GM12892 (cell line): ENCODE data around the gene MGMT.

Experiments used
- POLR2A ChIP-seq: IDR thresholded peaks from 2 replicates; pipeline ENCODE4 v1.6.1; 2011; ENCODE audit warnings: low read depth, low read length, control low read depth
- POLR2AphosphoS5 ChIP-seq: IDR thresholded peaks from 2 replicates; pipeline ENCODE4 v1.6.1; 2011; ENCODE audit warnings: low read depth, low read length, control low read depth

DNA sequence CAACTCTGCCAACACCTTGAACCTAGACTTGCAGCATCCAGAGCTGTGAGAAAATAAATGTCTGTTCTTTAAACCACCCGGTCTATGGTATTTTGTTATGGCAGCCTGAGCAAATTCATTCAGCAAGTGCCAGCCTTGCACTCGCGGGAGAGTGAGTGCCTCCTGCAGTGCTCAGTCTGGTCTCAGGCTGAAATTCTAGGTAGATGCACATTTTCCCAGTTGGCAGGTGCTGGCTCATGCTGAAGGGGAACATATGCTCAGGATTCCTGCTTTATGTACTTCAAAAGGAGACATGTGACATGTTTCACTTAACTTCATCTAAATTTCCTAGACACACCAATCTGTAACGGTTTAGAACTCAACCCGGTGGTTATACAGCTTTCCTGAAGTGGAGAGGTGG lies 170.8 kb downstream of the MGMT start:
- no peak for TF ChIP-seq POLR2A
- no peak for TF ChIP-seq POLR2AphosphoS5
